Stimulated activated CD4-positive, alpha-beta T cell treated with anti-CD3 and anti-CD28 coated beads, TNF-alpha, amount 100 ng/mL, for 4 hours (primary cell): ENCODE measurements around the gene MLX.
"Not testable (repeated sequence)": the region's sequence is repeated elsewhere in the genome, so short reads cannot be mapped to it uniquely, and the experiment has no call there.

ENCODE experiments used
- DNase-seq, 3 experiments: peaks; one replicate each; pipeline ENCODE4 v3.0.0-alpha.2; 2020; ENCODE audit warnings: low read depth in 3 of 3

MLX gene

GRCh38 chr17:42621987-42622386 lies 55.1 kb downstream of the MLX start:
- DNase-seq: not testable (repeated sequence)
